HG03095 (cell line): ENCODE measurements around the gene AP4S1.
A peak's percentile ranks its signal among the peaks of the same experiment; 100 is the strongest.
"Not testable (repeated sequence)": the region's sequence is repeated elsewhere in the genome, so short reads cannot be mapped to it uniquely, and the experiment has no call there.

Experiments
- ATAC-seq: cut with Tn5 transposase; IDR thresholded peaks from one replicate; pipeline ENCODE4 v1.9.1; 2021; ENCODE audit warnings: moderate library complexity; ENCODE audit not compliant: unreplicated experiment

Gene AP4S1

GRCh38 chr14:31004007-31004406, 21.4 kb upstream of the AP4S1 start:
- ATAC-seq = not testable (repeated sequence)

DNA sequence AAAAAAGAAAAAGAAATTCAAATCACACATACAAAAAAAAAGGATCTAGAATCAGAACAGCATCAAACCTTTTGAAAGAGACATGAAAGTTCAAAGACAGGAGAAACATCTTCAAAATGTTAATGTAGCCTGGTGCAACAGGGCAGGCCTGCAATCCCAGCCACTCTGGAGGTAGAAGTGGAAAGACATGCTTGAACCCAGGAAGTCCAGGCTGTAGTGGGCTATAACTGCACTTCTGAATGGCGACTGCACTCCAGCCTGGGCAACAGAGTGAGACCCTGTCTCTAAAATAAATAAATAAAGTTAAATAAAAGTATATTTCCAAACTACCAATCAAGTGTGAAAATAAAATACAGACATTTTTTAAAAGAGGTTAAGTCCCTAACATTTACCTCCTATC, 18.7 kb upstream of the AP4S1 start:
- no peak for ATAC-seq

GRCh38 chr14:31009836-31010574, 15.4 kb upstream of the AP4S1 start:
- no peak for ATAC-seq

- no peak for ATAC-seq
Measured at GRCh38 chr14:31010935-31011334, 14.5 kb upstream of the AP4S1 start.

DNA sequence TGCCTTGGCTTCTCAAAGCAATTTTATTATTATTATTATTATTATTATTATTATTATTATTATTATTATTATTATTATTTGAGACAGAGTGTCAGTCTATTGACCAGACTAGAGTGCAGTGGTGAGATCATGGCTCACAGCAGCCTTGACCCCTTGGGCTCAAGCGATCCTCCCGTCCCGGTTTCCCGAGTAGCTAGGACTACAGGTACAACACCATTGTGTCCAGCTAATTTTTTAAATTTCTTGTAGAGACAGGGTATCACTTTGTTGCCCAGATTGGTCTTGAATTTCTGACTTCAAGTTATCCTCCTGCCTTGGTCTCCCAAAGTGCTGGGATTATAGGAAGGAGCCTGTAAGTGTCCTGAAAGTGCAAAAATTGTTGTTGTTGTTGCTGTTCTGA, 11.6 kb upstream of the AP4S1 start:
- ATAC-seq = no peak

DNA sequence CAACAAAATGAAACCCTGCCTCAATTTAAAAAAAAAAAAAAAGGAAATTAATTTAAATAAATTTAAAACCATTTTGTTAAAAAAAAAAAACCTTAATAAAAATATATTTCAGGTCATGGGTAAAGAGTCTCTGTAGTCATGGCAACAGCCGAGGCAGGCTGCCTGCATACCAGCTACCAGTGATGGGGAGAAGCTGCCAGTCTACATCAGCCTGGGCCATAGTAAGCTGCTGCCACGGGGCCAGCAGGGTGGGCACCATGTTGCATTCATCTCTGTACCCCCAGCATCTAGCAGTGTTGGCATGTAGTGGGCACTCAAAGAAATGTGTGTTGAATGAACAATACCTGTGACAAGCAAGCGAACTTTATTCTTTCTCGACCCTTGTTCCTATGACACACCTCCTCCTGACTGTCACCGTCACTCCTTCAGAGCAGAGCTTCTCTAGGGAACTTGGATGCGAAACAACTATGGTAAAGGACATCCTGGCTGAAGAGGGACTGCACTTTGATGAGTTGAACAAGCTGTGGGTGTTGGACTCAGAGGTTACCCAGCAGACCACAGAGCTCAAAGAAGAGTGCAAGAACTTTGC, 7.3 kb upstream of the AP4S1 start:
- ATAC-seq = no peak

GRCh38 chr14:31020834-31021575, 4.4 kb upstream of the AP4S1 start:
- no peak for ATAC-seq

DNA sequence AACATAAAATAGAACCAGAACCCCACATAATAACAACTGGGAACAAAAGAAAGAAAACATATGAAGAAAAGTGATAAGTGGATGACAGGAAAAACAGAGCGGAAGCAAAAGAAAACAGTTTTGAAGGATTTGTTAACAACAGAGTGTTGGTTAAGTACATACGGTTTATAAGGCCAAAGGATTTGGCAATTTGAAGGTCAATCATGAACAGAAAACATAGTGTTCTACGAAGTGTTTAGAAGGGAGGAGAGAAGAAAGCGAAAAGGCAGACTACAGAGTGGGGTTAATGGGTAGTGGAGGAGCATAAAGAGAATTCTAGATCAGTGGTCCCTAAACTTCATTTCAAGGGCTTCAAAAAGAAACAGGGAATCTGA, 3.9 kb upstream of the AP4S1 start:
- no peak for ATAC-seq

- ATAC-seq = no peak
Measured at GRCh38 chr14:31022386-31022785, 3.1 kb upstream of the AP4S1 start.

DNA sequence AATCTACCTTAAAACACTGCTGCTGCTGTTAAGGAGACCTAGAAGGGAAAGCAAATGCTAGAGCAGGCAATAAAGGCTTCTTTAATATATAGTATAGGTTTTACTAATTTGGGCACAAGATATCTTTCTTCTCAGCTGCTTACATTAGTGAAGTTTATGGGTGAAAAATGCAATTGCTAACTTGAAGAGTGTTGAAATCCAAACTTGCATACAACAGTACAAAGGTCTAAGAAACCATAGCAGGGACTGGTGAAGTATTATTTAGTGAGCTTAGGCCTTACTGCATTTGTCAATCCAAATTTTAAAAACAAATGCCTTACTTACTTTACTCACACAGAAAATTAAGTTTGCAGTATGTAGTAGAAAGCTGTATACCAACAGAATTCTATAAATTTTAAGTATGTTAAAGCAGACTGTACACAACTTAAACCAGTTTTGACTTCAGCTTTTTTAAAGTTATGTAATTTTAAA, 1.4 kb upstream of the AP4S1 start:
- ATAC-seq = no peak

GRCh38 chr14:31024577-31025366, 677 bp upstream of the AP4S1 start:
- ATAC-seq = no peak

DNA sequence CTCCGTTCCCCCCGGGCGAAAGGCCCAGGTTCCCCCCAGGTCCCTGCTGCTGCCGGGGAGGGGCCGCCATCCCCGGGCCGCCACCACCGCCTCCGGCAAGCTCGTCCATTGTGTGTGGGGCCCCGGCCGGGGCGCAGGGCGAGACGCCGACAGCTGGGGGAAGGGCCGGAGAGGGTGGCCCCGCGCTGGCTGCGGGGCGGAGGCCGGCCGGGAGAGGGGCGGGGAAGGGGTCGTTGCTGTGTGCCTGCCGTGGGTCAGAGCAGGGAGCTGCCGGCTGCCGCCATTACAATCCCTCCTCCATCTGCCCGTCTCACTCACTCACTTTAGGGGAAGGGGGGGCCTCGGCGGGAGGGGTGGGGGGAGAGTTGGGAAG, 614 bp downstream of the AP4S1 start, which contains the start of gene STRN3:
Gene STRN3, minus strand, starts transcription at position 303 of the 373 bp plus-strand sequence. Its CDS starts 194 bp downstream, at position 109.
- ATAC-seq = no peak

- peak; percentile 88 for ATAC-seq
Measured at GRCh38 chr14:31026450-31027235, 1.2 kb downstream of the AP4S1 start.

DNA sequence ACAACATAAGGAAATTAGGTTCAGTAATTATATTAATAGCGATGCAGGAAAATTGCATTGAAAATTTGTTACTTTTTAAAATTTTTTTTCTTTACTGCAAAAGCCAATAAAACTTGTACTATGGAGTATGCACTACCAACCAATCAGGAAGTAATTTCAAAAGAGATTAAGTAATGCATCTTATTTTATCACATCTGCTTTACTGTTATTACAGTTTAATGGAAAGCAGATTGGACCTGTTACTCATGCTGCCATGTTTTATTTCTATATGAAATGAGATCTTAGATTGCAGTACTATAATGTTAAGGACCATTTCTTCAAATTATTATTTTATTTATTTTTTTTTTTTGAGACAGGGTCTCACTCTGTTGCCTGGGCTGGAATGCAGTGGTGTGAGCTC, 2.4 kb downstream of the AP4S1 start:
- ATAC-seq = no peak

DNA sequence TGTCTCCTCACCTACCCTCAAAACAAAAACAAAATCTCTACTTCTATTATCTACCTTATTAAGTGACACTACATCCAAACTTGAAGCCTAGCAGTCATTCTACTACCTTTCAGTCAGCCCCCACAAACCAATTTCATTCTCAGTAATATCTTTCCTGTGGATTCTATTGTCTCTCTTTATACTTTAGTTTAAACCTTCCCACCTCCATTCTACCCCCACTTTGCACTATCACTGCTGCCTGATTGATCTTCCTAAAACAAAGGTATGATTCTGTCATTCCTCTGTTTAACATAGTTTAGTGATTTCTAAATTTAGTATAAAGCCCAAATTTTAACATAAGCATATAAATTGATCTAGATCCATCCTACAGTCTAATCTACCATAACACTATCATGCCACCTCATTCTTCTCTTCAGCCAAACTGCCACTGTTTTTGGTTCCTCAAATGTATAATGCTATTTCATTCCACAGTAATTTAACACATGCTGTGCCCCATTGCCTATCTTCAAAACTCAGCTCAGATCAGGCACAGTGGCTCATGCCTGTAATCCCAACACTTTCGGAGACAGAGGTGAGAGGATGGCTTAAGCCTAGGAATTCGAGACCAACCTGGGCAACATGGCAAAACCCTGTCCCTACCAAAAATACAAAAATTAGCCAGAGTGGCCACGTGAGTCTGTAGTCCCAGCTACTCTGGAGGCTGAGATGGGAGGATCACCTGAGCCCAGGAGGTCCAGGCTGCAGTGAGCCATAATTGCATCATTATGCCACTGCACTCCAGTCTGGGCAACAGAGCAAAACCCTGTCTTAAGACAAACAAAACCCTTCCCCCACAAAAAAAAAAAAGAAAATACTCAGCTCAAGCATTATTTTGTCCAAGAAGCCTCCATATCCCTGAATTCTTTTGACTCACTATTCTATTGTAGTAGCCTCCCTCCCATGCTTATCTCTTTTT, 3.8 kb downstream of the AP4S1 start:
- ATAC-seq = no peak

- no peak for ATAC-seq
Measured at GRCh38 chr14:31030469-31030868, 5.0 kb downstream of the AP4S1 start.

GRCh38 chr14:31036552-31036951, 11.1 kb downstream of the AP4S1 start:
- ATAC-seq = no peak

DNA sequence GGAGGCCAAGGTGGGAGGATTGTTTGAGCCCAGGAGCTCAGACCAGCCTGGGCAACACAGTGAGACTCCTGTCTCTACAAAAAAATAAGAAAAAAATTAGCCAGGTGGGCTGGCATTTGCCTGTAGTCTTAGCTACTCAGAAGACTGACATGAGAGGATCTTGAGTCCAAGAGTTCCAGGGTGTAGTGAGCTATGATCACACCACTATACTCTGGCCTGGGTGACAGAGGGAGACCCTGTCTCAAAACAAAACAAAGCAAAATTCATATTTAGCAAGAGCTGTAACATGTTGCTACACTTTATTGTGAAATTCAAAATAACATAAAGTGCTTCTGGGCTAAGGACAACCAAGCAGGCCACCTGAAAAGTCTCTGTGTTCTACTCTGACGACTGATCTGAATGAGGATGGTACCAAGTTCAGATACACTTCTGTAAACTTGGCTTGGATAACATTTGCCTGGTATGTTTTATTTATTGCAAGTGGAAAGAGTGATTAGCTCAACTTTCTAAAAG, 12.3 kb downstream of the AP4S1 start:
- no peak for ATAC-seq

DNA sequence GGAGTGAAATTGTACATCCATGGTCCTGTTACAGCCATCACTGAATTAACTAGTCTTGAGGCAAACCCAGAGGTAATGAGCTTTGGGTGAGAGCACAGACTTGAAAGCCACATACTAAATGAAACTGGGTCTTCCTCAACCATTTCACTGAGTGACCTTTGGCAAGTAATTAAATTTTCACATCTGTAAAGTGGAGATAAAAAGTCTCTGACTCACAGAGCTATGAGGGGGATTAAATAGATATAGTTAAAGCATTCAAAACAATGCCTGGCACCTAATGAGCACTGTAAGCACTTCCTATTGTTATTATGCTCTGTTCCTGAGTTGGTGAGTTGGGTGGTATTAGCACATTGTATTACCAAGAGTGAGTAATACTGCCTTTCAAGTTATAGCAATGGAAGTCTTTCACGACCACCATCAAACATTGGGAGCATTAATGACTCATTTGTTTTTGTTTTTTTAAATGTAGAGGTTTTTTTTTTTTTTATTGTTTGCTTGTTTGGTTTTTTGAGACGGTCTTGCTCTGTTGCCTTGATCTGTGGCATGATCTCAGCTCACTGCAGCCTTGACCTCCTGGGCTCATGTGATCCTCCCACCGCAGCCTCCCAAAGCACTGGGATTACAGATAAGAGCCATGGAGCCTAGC, 13.2 kb downstream of the AP4S1 start:
- ATAC-seq = no peak
